ENCODE results near the gene CREB3.

The CREB3 gene

GRCh38 chr9:35700942-35701341, 31.5 kb upstream of the CREB3 start:
- no peak overlapping the region for H3K4me3 ChIP-seq (ENCODE audit: low read depth, low read length)
- no peak for TF ChIP-seq CTCF (IDR thresholded peaks at IDR 0.05; ENCODE audit: insufficient read depth, low read depth, low read length, missing control alignments)
- no peak for DNase-seq (ENCODE audit: low read depth)

GRCh38 chr9:35702696-35703095, 29.8 kb upstream of the CREB3 start:
- H3K4me3 ChIP-seq (ENCODE audit: low read depth, low read length) = no peak overlapping the region
- no peak for DNase-seq (ENCODE audit: low read depth)
- no peak for TF ChIP-seq CTCF (IDR thresholded peaks at IDR 0.05; ENCODE audit: insufficient read depth, low read depth, low read length, missing control alignments)

- no peak for TF ChIP-seq CTCF (IDR thresholded peaks at IDR 0.05; ENCODE audit: insufficient read depth, low read depth, low read length, missing control alignments)
- no peak overlapping the region for H3K4me3 ChIP-seq (ENCODE audit: low read depth, low read length)
- DNase-seq (ENCODE audit: low read depth) = no peak
Observed at GRCh38 chr9:35703906-35704672, 28.4 kb upstream of the CREB3 start.

GRCh38 chr9:35705372-35705771, 27.1 kb upstream of the CREB3 start:
- H3K4me3 ChIP-seq (ENCODE audit: low read depth, low read length) = no peak overlapping the region
- no peak for DNase-seq (ENCODE audit: low read depth)
- TF ChIP-seq CTCF (IDR thresholded peaks at IDR 0.05; ENCODE audit: insufficient read depth, low read depth, low read length, missing control alignments) = no peak

- no peak overlapping the region for H3K4me3 ChIP-seq (ENCODE audit: low read depth, low read length)
- TF ChIP-seq CTCF (IDR thresholded peaks at IDR 0.05; ENCODE audit: insufficient read depth, low read depth, low read length, missing control alignments) = no peak
- no peak for DNase-seq (ENCODE audit: low read depth)
Observed at GRCh38 chr9:35705836-35706430, 26.5 kb upstream of the CREB3 start.

- no peak for TF ChIP-seq CTCF (IDR thresholded peaks at IDR 0.05; ENCODE audit: insufficient read depth, low read depth, low read length, missing control alignments)
- no peak overlapping the region for H3K4me3 ChIP-seq (ENCODE audit: low read depth, low read length)
- DNase-seq (ENCODE audit: low read depth) = no peak
Observed at GRCh38 chr9:35706951-35707350, 25.5 kb upstream of the CREB3 start.

All from GM12865 (cell line).